ENCODE results near the gene CD1E. TPM values are rescaled to one million over a fixed set of nuclear protein-coding genes. Genes with fewer than 3 reads are reported as not detected.

Gene CD1E
- total RNA-seq, 1 donor from 2014 or later: not detected

Other genes starting within 250 kb of the CD1E start
- gene CD1D, start 173.0 kb upstream of the CD1E start, total RNA-seq: 1.2 TPM
- not detected for gene CD1A, start 99.5 kb upstream of the CD1E start, total RNA-seq
- 0.19 TPM for gene CD1C, start 64.0 kb upstream of the CD1E start, total RNA-seq
- gene CD1B, start 22.4 kb upstream of the CD1E start, total RNA-seq: not detected
- gene OR10T2, start 45.6 kb downstream of the CD1E start, total RNA-seq: not detected
- gene OR10K2, start 72.3 kb downstream of the CD1E start, total RNA-seq: not detected
- not detected for gene OR10K1, start 107.9 kb downstream of the CD1E start, total RNA-seq
- not detected for gene OR10R2, start 118.3 kb downstream of the CD1E start, total RNA-seq
- not detected for gene OR6Y1, start 200.5 kb downstream of the CD1E start, total RNA-seq
- gene OR6P1, start 216.7 kb downstream of the CD1E start, total RNA-seq: not detected
- gene OR10X1, start 226.0 kb downstream of the CD1E start, total RNA-seq: not detected